ENCODE measurements around the gene PPP2R2D.

Gene PPP2R2D

GRCh38 chr10:131926743-131927595, 26.2 kb downstream of the PPP2R2D start:
- Histone ChIP-seq H3K4me3 (ENCODE audit: low read depth, low read length) (no peak overlapping the region), H3K9me3 (ENCODE audit: severe bottlenecking) (no peaks in the 10 kb centered on the region), H3K27ac (no peak overlapping the region), H3K27me3 (ENCODE audit: insufficient read depth, low read depth, severe bottlenecking) (no peaks in the 10 kb centered on the region), H3K36me3 (no peaks in the 10 kb centered on the region)
- TF ChIP-seq CTCF (IDR thresholded peaks at IDR 0.05; ENCODE audit: low read depth, low read length) = no peak
- DNase-seq = no peak

- TF ChIP-seq CTCF (IDR thresholded peaks at IDR 0.05; ENCODE audit: low read depth, low read length) = no peak
- Histone ChIP-seq H3K27me3 (ENCODE audit: insufficient read depth, low read depth, severe bottlenecking) (no peaks in the 10 kb centered on the region), H3K4me3 (ENCODE audit: low read depth, low read length) (no peak overlapping the region), H3K27ac (no peak overlapping the region), H3K9me3 (ENCODE audit: severe bottlenecking) (no peaks in the 10 kb centered on the region), H3K36me3 (no peaks in the 10 kb centered on the region)
- DNase-seq = no peak
Measured at GRCh38 chr10:131928248-131929095, 27.7 kb downstream of the PPP2R2D start.

GRCh38 chr10:131929122-131929845, 28.5 kb downstream of the PPP2R2D start:
- Histone ChIP-seq H3K27ac (no peak overlapping the region), H3K4me3 (ENCODE audit: low read depth, low read length) (no peak overlapping the region), H3K27me3 (ENCODE audit: insufficient read depth, low read depth, severe bottlenecking) (no peaks in the 10 kb centered on the region), H3K36me3 (no peaks in the 10 kb centered on the region), H3K9me3 (ENCODE audit: severe bottlenecking) (no peaks in the 10 kb centered on the region)
- no peak for TF ChIP-seq CTCF (IDR thresholded peaks at IDR 0.05; ENCODE audit: low read depth, low read length)
- DNase-seq = no peak

- TF ChIP-seq CTCF (IDR thresholded peaks at IDR 0.05; ENCODE audit: low read depth, low read length) = no peak
- Histone ChIP-seq H3K27me3 (ENCODE audit: insufficient read depth, low read depth, severe bottlenecking) (no peaks in the 10 kb centered on the region), H3K4me3 (ENCODE audit: low read depth, low read length) (no peak overlapping the region), H3K9me3 (ENCODE audit: severe bottlenecking) (no peaks in the 10 kb centered on the region), H3K36me3 (peaks cover 5% of the 10 kb centered on the region; the same call in 1 of the 2 replicates), H3K27ac (no peak overlapping the region)
- DNase-seq = no peak
Measured at GRCh38 chr10:131930150-131930549, 29.3 kb downstream of the PPP2R2D start.

- Histone ChIP-seq H3K27ac (no peak overlapping the region), H3K4me3 (ENCODE audit: low read depth, low read length) (no peak overlapping the region), H3K27me3 (ENCODE audit: insufficient read depth, low read depth, severe bottlenecking) (no peaks in the 10 kb centered on the region), H3K36me3 (peaks cover 5% of the 10 kb centered on the region; the same call in 1 of the 2 replicates), H3K9me3 (ENCODE audit: severe bottlenecking) (no peaks in the 10 kb centered on the region)
- no peak for DNase-seq
- TF ChIP-seq CTCF (IDR thresholded peaks at IDR 0.05; ENCODE audit: low read depth, low read length) = no peak
Measured at GRCh38 chr10:131930586-131931330, 29.9 kb downstream of the PPP2R2D start.
